Uterus (tissue), 4 donors: ENCODE results near the gene LMCD1. TPM values are rescaled to one million over a fixed set of nuclear protein-coding genes. Genes with fewer than 3 reads are reported as not detected.

ENCODE experiments used
- DNase-seq, 2 donors: peaks; one replicate each; pipeline ENCODE4 v3.0.0-alpha.2; 2019 to 2020
- H3K27ac ChIP-seq, 2 donors: fragments of 200-600 bp; sonication (generic); 1 replicate in 1 of 2; 2 replicates in 1 of 2; pipeline ENCODE4 v1.5.1; 2016 to 2018
- H3K27me3 ChIP-seq, 2 donors: fragments of 200-600 bp; sonication (generic); one replicate each; pipeline ENCODE4 v1.5.1; 2018 to 2019; ENCODE audit warnings: control low read depth in 1 of 2
- H3K36me3 ChIP-seq, 2 donors: fragments of 200-600 bp; sonication (generic); one replicate each; pipeline ENCODE4 v1.5.1; 2019; ENCODE audit warnings: control low read depth in 1 of 2
- H3K4me1 ChIP-seq, 2 donors: fragments of 200-600 bp; sonication (generic); one replicate each; pipeline ENCODE4 v1.5.1; 2018 to 2019; ENCODE audit warnings: control low read depth in 1 of 2
- H3K4me3 ChIP-seq, 2 donors: fragments of 200-600 bp; sonication (generic); 1 replicate in 1 of 2; 2 replicates in 1 of 2; pipeline ENCODE4 v1.5.1; 2018 to 2019; ENCODE audit warnings: mild to moderate bottlenecking in 1 of 2
- H3K9me3 ChIP-seq, 2 donors: fragments of 200-600 bp; sonication (generic); one replicate each; pipeline ENCODE4 v1.5.1; 2019; ENCODE audit warnings: control low read depth in 1 of 2
- POLR2A ChIP-seq, 2 donors: fragments of 450-650 bp; IDR thresholded peaks; one replicate each; pipeline ENCODE4 v1.6.1; 2016; ENCODE audit warnings: antibody characterized with exemption in 2 of 2, mild to moderate bottlenecking in 1 of 2, moderate library complexity in 1 of 2
- intact Hi-C: fragments of 100-400 bp; cut with DNase I; formaldehyde crosslinking; loops from one replicate; pipeline ENCODE4 v1.15.1; 2023; ENCODE audit warnings: low total_unique reads
- total RNA-seq, 4 donors: library from RNA; depleted of rRNA in 3 of 4; stranded (reverse); fragments of >200 nt in 3 of 4; gene quantifications; one replicate each; pipeline versions ENCODE4 v1.1.0 to v1.2.4, GENCODE V29; 2014 to 2023
- TF ChIP-seq, protein P1 (sequence below), 4 experiments: fragments of 200-600 bp in 2 of 4; fragments of 450-650 bp in 2 of 4; sonication (generic) in 2 of 4; IDR thresholded peaks; one replicate each; pipeline ENCODE4 v1.5.1; 2016 to 2019; ENCODE audit warnings: antibody characterized with exemption in 4 of 4, mild to moderate bottlenecking in 2 of 4, moderate library complexity in 1 of 4
- donor health status: DM: yes; HTN: yes; CAD: no.

LMCD1 gene
- total RNA-seq, 4 donors from 2014 or later, result 70.9 to 163 (median 115) TPM

DNA sequence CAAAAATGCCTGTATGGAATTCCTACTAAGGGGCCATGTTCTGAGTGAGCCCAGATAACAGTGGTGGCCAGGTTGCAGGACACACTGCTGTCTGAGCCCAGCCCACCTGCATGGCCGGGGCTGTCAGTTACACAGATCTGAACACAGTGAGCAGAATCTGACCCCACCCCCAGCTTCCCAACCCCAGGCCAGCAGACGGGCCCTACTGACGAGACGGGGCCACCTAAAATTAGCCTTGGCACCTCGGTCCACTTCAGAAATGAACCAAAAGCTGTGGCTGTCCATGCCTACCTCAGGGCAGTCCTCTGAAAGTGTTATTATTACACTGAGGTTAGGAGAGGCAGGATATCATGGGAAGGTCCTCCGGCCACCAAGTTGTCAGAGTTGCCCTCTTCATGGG is 51.8 kb downstream of the LMCD1 start:
- H3K4me3 ChIP-seq, result no peak overlapping the region
- no peak for TF ChIP-seq POLR2A (IDR thresholded peaks at IDR 0.05)
- TF ChIP-seq, protein P1, sequence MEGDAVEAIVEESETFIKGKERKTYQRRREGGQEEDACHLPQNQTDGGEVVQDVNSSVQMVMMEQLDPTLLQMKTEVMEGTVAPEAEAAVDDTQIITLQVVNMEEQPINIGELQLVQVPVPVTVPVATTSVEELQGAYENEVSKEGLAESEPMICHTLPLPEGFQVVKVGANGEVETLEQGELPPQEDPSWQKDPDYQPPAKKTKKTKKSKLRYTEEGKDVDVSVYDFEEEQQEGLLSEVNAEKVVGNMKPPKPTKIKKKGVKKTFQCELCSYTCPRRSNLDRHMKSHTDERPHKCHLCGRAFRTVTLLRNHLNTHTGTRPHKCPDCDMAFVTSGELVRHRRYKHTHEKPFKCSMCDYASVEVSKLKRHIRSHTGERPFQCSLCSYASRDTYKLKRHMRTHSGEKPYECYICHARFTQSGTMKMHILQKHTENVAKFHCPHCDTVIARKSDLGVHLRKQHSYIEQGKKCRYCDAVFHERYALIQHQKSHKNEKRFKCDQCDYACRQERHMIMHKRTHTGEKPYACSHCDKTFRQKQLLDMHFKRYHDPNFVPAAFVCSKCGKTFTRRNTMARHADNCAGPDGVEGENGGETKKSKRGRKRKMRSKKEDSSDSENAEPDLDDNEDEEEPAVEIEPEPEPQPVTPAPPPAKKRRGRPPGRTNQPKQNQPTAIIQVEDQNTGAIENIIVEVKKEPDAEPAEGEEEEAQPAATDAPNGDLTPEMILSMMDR (IDR thresholded peaks at IDR 0.05), result no peak
- DNase-seq, result no peak
- no peaks in the 10 kb centered on the region for H3K9me3 ChIP-seq
- intact Hi-C loops, result no loop called here
- H3K27me3 ChIP-seq, result no peaks in the 10 kb centered on the region
- H3K4me1 ChIP-seq, result peaks cover 0 to 26% of the 10 kb centered on the region in 2 donors
- H3K36me3 ChIP-seq, result no peaks in the 10 kb centered on the region
- no peak overlapping the region for H3K27ac ChIP-seq

DNA sequence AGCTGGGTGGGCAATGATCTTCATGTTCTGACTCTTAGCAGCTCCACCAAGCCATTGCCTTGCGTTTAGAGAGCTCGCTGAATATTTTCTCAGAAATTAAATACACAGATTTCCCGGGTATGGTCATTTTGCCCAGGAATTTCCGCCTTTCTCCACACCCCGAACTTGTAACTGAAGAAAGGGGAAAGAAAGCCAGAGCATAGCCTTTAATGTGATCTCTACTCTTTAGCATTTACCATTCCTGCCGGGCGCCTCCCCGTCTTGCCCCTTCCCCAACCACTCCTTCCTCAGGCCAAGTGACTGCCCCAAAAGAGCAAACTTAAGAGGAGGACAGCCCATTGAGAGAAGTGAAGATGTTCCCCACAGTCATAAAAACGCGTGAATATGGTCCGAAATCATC is 53.1 kb downstream of the LMCD1 start:
- Histone ChIP-seq H3K4me1 (peaks cover 0 to 26% of the 10 kb centered on the region in 2 donors), H3K27me3 (no peaks in the 10 kb centered on the region), H3K4me3 (no peak overlapping the region), H3K36me3 (no peaks in the 10 kb centered on the region), H3K9me3 (no peaks in the 10 kb centered on the region), H3K27ac (peak overlapping the region; percentile 65 to 75)
- TF ChIP-seq, protein P1 (IDR thresholded peaks at IDR 0.05), result no peak
- TF ChIP-seq POLR2A (IDR thresholded peaks at IDR 0.05), result no peak
- DNase-seq, result no peak
- intact Hi-C loops, result no loop called here

DNA sequence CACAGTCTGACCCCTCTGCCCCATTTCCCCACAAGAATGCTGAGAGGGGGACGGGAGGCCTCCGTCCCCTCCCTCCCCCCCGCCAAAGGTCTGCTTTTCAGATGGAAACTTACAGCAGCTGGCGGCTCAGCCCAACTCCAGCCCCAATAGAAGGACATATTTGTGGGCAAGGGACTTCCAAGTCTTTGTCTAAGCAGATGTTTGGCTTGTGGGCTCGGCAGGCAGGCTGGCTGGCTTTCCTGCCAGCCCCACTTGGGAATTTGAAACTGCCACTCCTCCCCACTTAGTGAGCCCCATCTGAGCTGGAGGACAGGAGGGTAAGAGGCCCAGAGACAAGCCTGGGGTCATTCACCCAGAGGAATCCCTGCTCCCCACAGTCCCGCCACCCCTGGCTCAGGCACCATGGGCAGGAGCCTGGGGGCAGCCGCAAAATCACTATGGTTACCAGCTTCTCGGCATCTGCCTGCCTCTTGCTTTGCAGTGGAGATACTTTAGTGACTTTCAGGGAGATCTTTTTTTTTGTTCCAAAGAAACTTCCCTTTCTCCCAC is 53.6 kb downstream of the LMCD1 start:
- peaks cover 0 to 26% of the 10 kb centered on the region in 2 donors for H3K4me1 ChIP-seq
- no peaks in the 10 kb centered on the region for H3K36me3 ChIP-seq
- no peak overlapping the region for H3K4me3 ChIP-seq
- intact Hi-C loops, result no loop called here
- no peaks in the 10 kb centered on the region for H3K27me3 ChIP-seq
- peak; percentile 36 to 56 for DNase-seq
- TF ChIP-seq POLR2A (IDR thresholded peaks at IDR 0.05), result no peak
- TF ChIP-seq, protein P1 (IDR thresholded peaks at IDR 0.05), result no peak
- peak overlapping the region; percentile 65 to 75 for H3K27ac ChIP-seq
- H3K9me3 ChIP-seq, result no peaks in the 10 kb centered on the region

DNA sequence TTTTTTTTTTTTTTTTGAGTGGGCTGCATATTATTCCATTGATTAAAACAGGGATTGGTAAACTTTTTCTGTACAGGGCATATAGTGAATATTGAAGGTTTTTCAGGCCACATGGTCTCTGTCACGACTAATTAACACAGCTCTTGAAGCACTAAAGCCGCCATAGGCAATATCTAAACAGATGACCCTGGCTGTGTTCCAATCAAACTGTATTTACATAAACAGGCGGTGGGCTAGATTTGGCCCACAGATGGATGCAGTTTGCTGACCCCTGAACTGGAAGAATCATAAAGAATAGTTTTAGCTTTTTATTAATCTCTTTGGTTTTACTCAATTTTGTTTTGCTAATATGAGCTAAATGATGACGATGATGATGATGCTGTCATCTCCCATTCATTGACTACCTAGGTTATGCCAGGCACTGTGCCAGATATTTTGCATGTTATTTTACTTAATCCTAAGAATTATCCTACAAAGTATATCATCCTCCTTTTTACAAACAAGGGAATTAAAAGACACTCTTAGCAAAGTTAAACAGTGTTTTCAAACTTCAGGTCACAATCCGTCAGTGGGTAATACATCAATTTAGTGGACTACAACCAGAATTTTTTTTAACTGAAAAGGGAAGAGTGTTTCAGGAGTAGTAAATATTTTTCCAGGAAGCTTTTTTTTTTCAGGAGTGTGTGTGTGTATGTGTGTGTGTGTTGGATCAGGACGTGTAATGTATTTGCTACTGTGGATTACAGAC is 54.3 kb downstream of the LMCD1 start:
- Histone ChIP-seq H3K27ac (peak overlapping the region; percentile 65 to 75), H3K9me3 (no peaks in the 10 kb centered on the region), H3K36me3 (no peaks in the 10 kb centered on the region), H3K4me1 (peaks cover 0 to 26% of the 10 kb centered on the region in 2 donors), H3K4me3 (no peak overlapping the region), H3K27me3 (no peaks in the 10 kb centered on the region)
- TF ChIP-seq POLR2A (IDR thresholded peaks at IDR 0.05), result no peak
- TF ChIP-seq, protein P1 (IDR thresholded peaks at IDR 0.05), result no peak
- intact Hi-C loops, result no loop called here
- DNase-seq, result no peak

DNA sequence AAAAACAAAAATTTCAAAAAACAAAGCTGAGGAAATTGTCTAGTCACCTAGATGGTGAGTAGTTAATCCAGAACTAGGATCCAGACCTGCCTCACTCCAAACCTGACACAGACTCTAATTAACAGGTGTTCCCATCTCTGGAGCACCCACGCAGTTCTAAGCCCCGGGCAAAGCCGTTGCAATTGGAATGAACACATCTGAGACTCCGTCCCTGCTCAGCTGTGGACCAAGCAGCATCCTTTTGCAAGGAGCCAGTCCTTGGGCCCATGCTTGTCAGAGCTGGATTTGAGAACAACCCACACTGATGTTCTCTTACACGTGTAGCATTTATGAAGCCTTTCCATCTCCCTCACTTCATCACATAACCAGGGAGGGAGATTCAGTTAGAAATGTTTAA is 54.8 kb downstream of the LMCD1 start:
- peaks cover 0 to 24% of the 10 kb centered on the region in 2 donors for H3K4me1 ChIP-seq
- no peaks in the 10 kb centered on the region for H3K27me3 ChIP-seq
- no peaks in the 10 kb centered on the region for H3K9me3 ChIP-seq
- intact Hi-C loops, result no loop called here
- H3K36me3 ChIP-seq, result no peaks in the 10 kb centered on the region
- H3K27ac ChIP-seq, result peak overlapping the region; percentile 65 to 75
- H3K4me3 ChIP-seq, result no peak overlapping the region
- no peak for TF ChIP-seq POLR2A (IDR thresholded peaks at IDR 0.05)
- TF ChIP-seq, protein P1 (IDR thresholded peaks at IDR 0.05), result no peak
- no peak for DNase-seq
